SK-N-SH treated with all-trans-retinoic acid at 6 μM for 48 hours (cell line): ENCODE data around the gene HNRNPC.

ENCODE experiments used
- ARNTL ChIP-seq: fragments of 450-650 bp; formaldehyde crosslinking; IDR thresholded peaks from 2 replicates; pipeline ENCODE4 v1.5.0; 2020; ENCODE audit warnings: low read depth, mild to moderate bottlenecking, moderate library complexity, borderline replicate concordance
- BACH2 ChIP-seq: fragments of 250-450 bp; sonication (Bioruptor Pico); IDR thresholded peaks from 2 replicates; pipeline ENCODE4 v1.9.0; 2021; ENCODE audit warnings: mild to moderate bottlenecking, borderline replicate concordance
- ESRRG ChIP-seq: fragments of 250-450 bp; sonication (Bioruptor Pico); IDR thresholded peaks from 2 replicates; pipeline ENCODE4 v1.6.1; 2021; ENCODE audit warnings: mild to moderate bottlenecking
- OSR1 ChIP-seq: fragments of 250-450 bp; sonication (Bioruptor Pico); IDR thresholded peaks from 2 replicates; pipeline ENCODE4 v1.8.0; 2022; ENCODE audit warnings: moderate library complexity, mild to moderate bottlenecking, inconsistent platforms
- TCF4 ChIP-seq: fragments of 250-450 bp; sonication (Bioruptor Pico); IDR thresholded peaks from 2 replicates; pipeline ENCODE4 v1.8.0; 2021; ENCODE audit warnings: mild to moderate bottlenecking, moderate library complexity, borderline replicate concordance
- ZFP30 ChIP-seq: fragments of 450-650 bp; formaldehyde crosslinking; IDR thresholded peaks from 2 replicates; pipeline ENCODE4 v1.5.0; 2022; ENCODE audit warnings: mild to moderate bottlenecking, moderate library complexity
- ZNF8 ChIP-seq: fragments of 450-650 bp; formaldehyde crosslinking; IDR thresholded peaks from 2 replicates; pipeline ENCODE4 v1.5.0; 2020; ENCODE audit warnings: mild to moderate bottlenecking, moderate library complexity
- TF ChIP-seq, protein P1 (sequence below): fragments of 250-450 bp; sonication (Bioruptor Pico); IDR thresholded peaks from 2 replicates; pipeline ENCODE4 v1.8.0; 2020; ENCODE audit warnings: mild to moderate bottlenecking, moderate library complexity, borderline replicate concordance

DNA sequence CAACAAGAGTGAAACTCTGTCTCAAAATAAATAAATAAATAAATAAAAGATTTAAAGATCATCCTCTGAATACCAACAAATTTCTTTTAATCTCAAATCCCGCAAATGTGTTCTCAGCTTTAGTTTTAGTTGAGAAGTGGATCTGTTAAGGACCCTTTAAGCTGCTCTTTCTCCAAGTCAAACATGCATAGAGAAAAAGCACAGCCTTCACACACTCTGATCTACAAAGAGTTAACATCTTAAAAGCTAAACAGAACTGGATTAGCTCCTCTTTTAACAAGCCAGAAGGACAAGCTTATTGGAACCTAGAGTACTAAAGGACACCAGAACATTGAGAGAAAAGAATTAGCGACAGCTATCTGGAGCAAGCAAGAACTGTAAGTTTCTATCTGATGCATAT lies 10.5 kb upstream of the HNRNPC start, which contains the start of gene RPGRIP1:
- TF ChIP-seq ZNF8 (CRISPR knock-in tag) (no peak), ZFP30 (CRISPR knock-in tag) (no peak), TCF4 (CRISPR knock-in tag) (no peak), OSR1 (CRISPR knock-in tag) (no peak), ESRRG (CRISPR knock-in tag) (no peak), ARNTL (CRISPR knock-in tag) (no peak), BACH2 (CRISPR knock-in tag) (no peak)
- TF ChIP-seq, protein P1, sequence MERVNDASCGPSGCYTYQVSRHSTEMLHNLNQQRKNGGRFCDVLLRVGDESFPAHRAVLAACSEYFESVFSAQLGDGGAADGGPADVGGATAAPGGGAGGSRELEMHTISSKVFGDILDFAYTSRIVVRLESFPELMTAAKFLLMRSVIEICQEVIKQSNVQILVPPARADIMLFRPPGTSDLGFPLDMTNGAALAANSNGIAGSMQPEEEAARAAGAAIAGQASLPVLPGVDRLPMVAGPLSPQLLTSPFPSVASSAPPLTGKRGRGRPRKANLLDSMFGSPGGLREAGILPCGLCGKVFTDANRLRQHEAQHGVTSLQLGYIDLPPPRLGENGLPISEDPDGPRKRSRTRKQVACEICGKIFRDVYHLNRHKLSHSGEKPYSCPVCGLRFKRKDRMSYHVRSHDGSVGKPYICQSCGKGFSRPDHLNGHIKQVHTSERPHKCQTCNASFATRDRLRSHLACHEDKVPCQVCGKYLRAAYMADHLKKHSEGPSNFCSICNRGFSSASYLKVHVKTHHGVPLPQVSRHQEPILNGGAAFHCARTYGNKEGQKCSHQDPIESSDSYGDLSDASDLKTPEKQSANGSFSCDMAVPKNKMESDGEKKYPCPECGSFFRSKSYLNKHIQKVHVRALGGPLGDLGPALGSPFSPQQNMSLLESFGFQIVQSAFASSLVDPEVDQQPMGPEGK, result no peak
